Natural killer cell (primary cell): ENCODE data around the gene OPA3. TPM values are rescaled to one million over a fixed set of nuclear protein-coding genes. Genes with fewer than 3 reads are reported as not detected.

ENCODE experiments used
- ATAC-seq, 3 donors: fragments of 150-1000 bp in 2 of 3; fragments of 200-7000 bp in 1 of 3; cut with Tn5 transposase; 1 replicate in 1 of 3; 2 replicates in 2 of 3; pipeline ENCODE4 v1.10.0; 2021; ENCODE audit warnings: mild to moderate bottlenecking in 2 of 3, moderate library complexity in 2 of 3
- DNase-seq, 2 donors: peaks; one replicate each; pipeline versions ENCODE4 v3.0.0 to v3.0.0-alpha.2; 2013 to 2021; ENCODE audit warnings: mixed read lengths in 1 of 2
- H3K27ac ChIP-seq: one replicate; pipeline ENCODE4 v1.5.1; 2013; ENCODE audit warnings: mild to moderate bottlenecking, low read length
- H3K27me3 ChIP-seq: one replicate; pipeline ENCODE4 v1.6.1; 2013; ENCODE audit warnings: low read length; ENCODE audit not compliant: control insufficient read depth, insufficient read depth
- H3K36me3 ChIP-seq: one replicate; pipeline ENCODE4 v1.6.1; 2013; ENCODE audit warnings: low read length; ENCODE audit not compliant: control insufficient read depth, insufficient read depth
- H3K4me1 ChIP-seq: one replicate; pipeline ENCODE4 v1.6.1; 2013; ENCODE audit warnings: low read length; ENCODE audit not compliant: control insufficient read depth, insufficient read depth
- H3K4me3 ChIP-seq: one replicate; pipeline ENCODE4 v1.5.1; 2013; ENCODE audit warnings: low read length
- H3K9me3 ChIP-seq: one replicate; pipeline ENCODE4 v1.6.1; 2013; ENCODE audit warnings: low read length; ENCODE audit not compliant: control insufficient read depth, insufficient read depth
- H3K27ac Mint-ChIP-seq, 2 donors: one replicate each; pipeline ENCODE4 v1.8.0; 2022; ENCODE audit warnings: mild to moderate bottlenecking in 2 of 2, mixed read lengths in 2 of 2, moderate library complexity in 1 of 2
- H3K27me3 Mint-ChIP-seq, 2 donors: one replicate each; pipeline ENCODE4 v1.8.0; 2022; ENCODE audit warnings: low read depth in 2 of 2, mixed read lengths in 2 of 2
- H3K36me3 Mint-ChIP-seq: one replicate; pipeline ENCODE4 v1.8.0; 2022; ENCODE audit warnings: mixed read lengths
- H3K4me1 Mint-ChIP-seq, 2 donors: one replicate each; pipeline ENCODE4 v1.8.0; 2022; ENCODE audit warnings: mixed read lengths in 2 of 2
- H3K4me3 Mint-ChIP-seq: one replicate; pipeline ENCODE4 v1.8.0; 2022; ENCODE audit warnings: mild to moderate bottlenecking, moderate library complexity, mixed read lengths
- H3K9me3 Mint-ChIP-seq, 2 donors: one replicate each; pipeline ENCODE4 v1.8.0; 2022; ENCODE audit warnings: mixed read lengths in 2 of 2
- WGBS: methylation state at CpG from one replicate; pipeline ENCODE4 v1.1.7; 2013; ENCODE audit warnings: missing lambda C conversion rate; ENCODE audit not compliant: insufficient coverage; 5-methylcytosine and 5-hydroxymethylcytosine counted together
- intact Hi-C: fragments of 100-400 bp; cut with micrococcal nuclease; formaldehyde crosslinking; loops from one replicate; pipeline ENCODE4 v1.14.2; 2022
- total RNA-seq, 4 donors: library from RNA; stranded (reverse); fragments of 120-200 nt in 1 of 4; gene quantifications; one replicate each; pipeline versions ENCODE4 v1.2.3 to v1.2.4, GENCODE V29; 2013 to 2022
- TF ChIP-seq, protein P1 (sequence below): fragments of 200-600 bp; IDR thresholded peaks from one replicate; pipeline ENCODE4 v1.8.0; 2022; ENCODE audit warnings: antibody characterized with exemption

The OPA3 gene
- total RNA-seq, 3 donors from 2014 or later (not counting 1 experiment from before 2014, with no cell fraction given) = 8.2 to 10.4 (median 9.0) TPM

DNA sequence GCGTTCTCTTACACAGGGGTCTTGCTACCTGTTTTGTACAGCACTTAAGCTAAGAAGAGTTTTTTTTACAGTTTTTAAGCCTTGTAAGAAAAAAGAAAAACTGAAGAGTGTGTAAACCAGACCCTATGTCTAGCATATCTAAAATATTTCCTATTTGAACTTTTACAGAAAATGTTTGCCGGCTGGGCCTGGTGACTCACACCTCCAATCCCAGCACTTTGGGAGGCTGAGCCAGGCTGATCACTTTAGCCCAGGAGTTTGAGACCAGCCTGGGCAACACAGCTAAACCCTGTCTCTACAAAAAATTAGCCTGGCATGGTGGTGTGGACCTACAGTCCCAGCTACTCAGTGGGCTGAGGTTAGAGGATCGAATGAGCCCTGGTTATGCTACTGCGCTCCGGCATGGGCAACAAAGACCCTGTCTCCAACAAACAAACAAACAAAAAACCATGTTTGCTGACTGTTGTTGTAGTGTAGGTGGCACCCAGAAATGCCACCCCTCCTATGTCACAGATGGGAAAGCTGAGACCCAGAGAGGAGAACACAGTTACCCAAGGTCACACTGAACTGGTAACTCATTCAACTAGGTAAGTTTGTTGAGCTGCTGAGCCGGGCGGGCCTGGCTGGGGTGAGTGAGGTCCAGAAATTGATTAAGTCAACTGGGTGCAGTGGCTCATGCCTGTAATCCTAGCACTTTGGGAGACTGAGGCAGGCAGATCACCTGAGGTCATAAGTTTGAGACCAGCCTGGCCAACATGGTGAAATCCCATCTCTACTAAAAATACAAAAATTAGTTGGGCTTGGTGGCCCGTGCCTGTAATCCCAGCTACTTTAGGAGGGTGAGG lies 79.2 kb downstream of the OPA3 start:
- Mint-ChIP-seq H3K4me1 (peaks cover 17 to 37% of the 10 kb centered on the region in 2 donors), H3K9me3 (no peaks in the 10 kb centered on the region), H3K4me3 (peak overlapping the region; percentile 78), H3K36me3 (no peaks in the 10 kb centered on the region), H3K27me3 (no peaks in the 10 kb centered on the region), H3K27ac (peak overlapping the region; percentile 81 to 97)
- no peaks in the 10 kb centered on the region for H3K27me3 ChIP-seq
- TF ChIP-seq, protein P1, sequence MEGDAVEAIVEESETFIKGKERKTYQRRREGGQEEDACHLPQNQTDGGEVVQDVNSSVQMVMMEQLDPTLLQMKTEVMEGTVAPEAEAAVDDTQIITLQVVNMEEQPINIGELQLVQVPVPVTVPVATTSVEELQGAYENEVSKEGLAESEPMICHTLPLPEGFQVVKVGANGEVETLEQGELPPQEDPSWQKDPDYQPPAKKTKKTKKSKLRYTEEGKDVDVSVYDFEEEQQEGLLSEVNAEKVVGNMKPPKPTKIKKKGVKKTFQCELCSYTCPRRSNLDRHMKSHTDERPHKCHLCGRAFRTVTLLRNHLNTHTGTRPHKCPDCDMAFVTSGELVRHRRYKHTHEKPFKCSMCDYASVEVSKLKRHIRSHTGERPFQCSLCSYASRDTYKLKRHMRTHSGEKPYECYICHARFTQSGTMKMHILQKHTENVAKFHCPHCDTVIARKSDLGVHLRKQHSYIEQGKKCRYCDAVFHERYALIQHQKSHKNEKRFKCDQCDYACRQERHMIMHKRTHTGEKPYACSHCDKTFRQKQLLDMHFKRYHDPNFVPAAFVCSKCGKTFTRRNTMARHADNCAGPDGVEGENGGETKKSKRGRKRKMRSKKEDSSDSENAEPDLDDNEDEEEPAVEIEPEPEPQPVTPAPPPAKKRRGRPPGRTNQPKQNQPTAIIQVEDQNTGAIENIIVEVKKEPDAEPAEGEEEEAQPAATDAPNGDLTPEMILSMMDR = no peak
- H3K4me1 ChIP-seq = peaks cover 31% of the 10 kb centered on the region
- DNase-seq (no peak), ATAC-seq (no peak)
- 88% methylated on average over 5 of the region's 8 CpGs for WGBS
- H3K4me3 ChIP-seq = no peak overlapping the region
- peak overlapping the region; percentile 93 for H3K27ac ChIP-seq
- no peaks in the 10 kb centered on the region for H3K9me3 ChIP-seq
- no peaks in the 10 kb centered on the region for H3K36me3 ChIP-seq
- intact Hi-C loops = no loop called here

DNA sequence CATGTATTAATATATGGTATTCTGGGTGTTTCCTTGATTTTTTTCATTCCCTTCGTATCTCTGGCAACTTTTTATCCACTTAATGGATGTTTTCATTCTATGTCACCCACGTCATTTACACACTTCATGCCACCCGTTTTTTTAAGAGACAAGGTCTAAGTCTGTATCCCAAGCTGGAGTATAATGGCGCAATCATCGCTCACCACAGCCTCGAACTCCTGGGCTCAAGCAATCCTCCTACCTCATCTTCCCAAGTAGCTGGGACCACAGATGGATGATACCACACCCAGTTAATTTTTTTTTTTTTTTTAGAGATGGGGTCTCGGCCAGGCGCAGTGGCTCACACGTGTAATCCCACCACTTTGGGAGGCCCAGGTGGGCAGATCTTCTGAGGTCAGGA lies 80.7 kb downstream of the OPA3 start:
- Mint-ChIP-seq H3K9me3 (no peaks in the 10 kb centered on the region), H3K4me1 (peaks cover 11 to 32% of the 10 kb centered on the region in 2 donors), H3K36me3 (no peaks in the 10 kb centered on the region), H3K4me3 (peak overlapping the region; percentile 21), H3K27me3 (peaks cover 0 to 5% of the 10 kb centered on the region in 2 donors), H3K27ac (no peak overlapping the region)
- Histone ChIP-seq H3K4me1 (peaks cover 28% of the 10 kb centered on the region), H3K27ac (no peak overlapping the region), H3K4me3 (no peak overlapping the region), H3K36me3 (no peaks in the 10 kb centered on the region), H3K27me3 (no peaks in the 10 kb centered on the region), H3K9me3 (peaks cover 4% of the 10 kb centered on the region)
- intact Hi-C loops = no loop called here
- 91% methylated on average over 9 of the region's 9 CpGs for WGBS
- no peak for ATAC-seq
- TF ChIP-seq, protein P1 = no peak
- DNase-seq = no peak

DNA sequence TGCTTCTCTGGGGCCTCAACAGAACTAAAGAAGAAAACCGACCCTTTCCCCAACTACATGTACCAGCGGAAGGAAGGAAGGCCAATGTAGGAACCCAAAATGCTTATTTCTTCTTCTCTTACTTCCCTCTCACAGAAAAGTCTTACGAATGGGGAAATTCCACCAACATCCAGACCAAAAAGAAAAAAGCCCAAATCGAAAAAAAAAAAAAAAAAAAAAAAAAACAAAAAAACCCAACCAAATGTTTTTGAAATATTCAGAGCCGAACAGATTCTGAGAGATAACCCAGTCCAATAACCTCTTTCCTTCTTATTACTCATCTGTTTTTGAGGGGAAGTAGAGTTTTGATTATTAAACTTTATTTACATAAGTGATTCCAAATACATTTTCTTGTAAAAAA lies 82.5 kb downstream of the OPA3 start:
- Mint-ChIP-seq H3K36me3 (no peaks in the 10 kb centered on the region), H3K9me3 (no peaks in the 10 kb centered on the region), H3K27ac (no peak overlapping the region), H3K4me3 (no peak overlapping the region), H3K27me3 (peaks cover 0 to 6% of the 10 kb centered on the region in 2 donors), H3K4me1 (peaks cover 18 to 42% of the 10 kb centered on the region in 2 donors)
- intact Hi-C loops = no loop called here
- H3K27me3 ChIP-seq = no peaks in the 10 kb centered on the region
- WGBS = 64% methylated on average over 4 of the region's 5 CpGs
- H3K4me3 ChIP-seq = no peak overlapping the region
- H3K4me1 ChIP-seq = peaks cover 41% of the 10 kb centered on the region
- H3K27ac ChIP-seq = no peak overlapping the region
- ATAC-seq = no peak
- H3K36me3 ChIP-seq = no peaks in the 10 kb centered on the region
- no peak for DNase-seq
- TF ChIP-seq, protein P1 = no peak
- peaks cover 4% of the 10 kb centered on the region for H3K9me3 ChIP-seq

DNA sequence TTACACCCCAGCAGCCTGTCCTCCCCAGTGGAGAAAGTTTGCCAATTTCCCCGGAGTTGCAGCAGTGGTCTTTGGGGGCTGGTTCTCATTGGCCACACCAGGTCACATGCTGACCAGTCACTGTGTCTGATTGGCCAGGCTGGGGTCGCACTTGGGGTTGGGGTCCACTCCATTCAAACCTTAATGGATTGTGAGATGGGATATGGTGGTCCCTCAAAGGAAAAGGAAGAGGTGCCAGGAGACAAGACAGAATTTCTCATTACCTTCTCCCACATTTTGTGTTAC lies 82.9 kb downstream of the OPA3 start:
- Mint-ChIP-seq H3K4me1 (peaks cover 21 to 42% of the 10 kb centered on the region in 2 donors), H3K4me3 (no peak overlapping the region), H3K27ac (no peak overlapping the region), H3K36me3 (no peaks in the 10 kb centered on the region), H3K9me3 (no peaks in the 10 kb centered on the region), H3K27me3 (peaks cover 0 to 8% of the 10 kb centered on the region in 2 donors)
- Histone ChIP-seq H3K9me3 (peaks cover 4% of the 10 kb centered on the region), H3K27me3 (no peaks in the 10 kb centered on the region), H3K36me3 (no peaks in the 10 kb centered on the region), H3K27ac (no peak overlapping the region), H3K4me3 (no peak overlapping the region), H3K4me1 (peaks cover 43% of the 10 kb centered on the region)
- ATAC-seq (no peak), DNase-seq (no peak)
- TF ChIP-seq, protein P1 = no peak
- WGBS = 80% methylated on average over 2 of the region's 2 CpGs
- intact Hi-C loops = no loop called here
